Panc1 (cell line): ENCODE measurements around the gene FFAR2. TPM values are rescaled to one million over a fixed set of nuclear protein-coding genes. Genes with fewer than 3 reads are reported as not detected.

Source experiments
- ATAC-seq: fragments of 200-7000 bp; cut with Tn5 transposase; 2 replicates; pipeline ENCODE4 v1.9.1; 2020; ENCODE audit warnings: mild to moderate bottlenecking, moderate library complexity
- BruUV-seq: library from RNA; stranded (reverse); fragments of 400-500 nt; replicated peaks from 2 replicates; lab custom pipeline; 2021; lab: Mats Ljungman, UMichigan
- CTCF ChIA-PET: fragments of 300-600 bp; sonication (Branson Sonifier 250); formaldehyde crosslinking; loops from one replicate; lab custom pipeline; 2022; ENCODE audit warnings: antibody characterized with exemption; lab: Charles Lee
- POLR2A ChIA-PET: fragments of 300-600 bp; sonication (Branson Sonifier 250); formaldehyde crosslinking; loops from one replicate; lab custom pipeline; 2022; ENCODE audit warnings: antibody characterized with exemption; lab: Charles Lee
- DNase-seq: peaks from one replicate; pipeline ENCODE4 v3.0.0-alpha.2; 2010; ENCODE audit warnings: low read depth, low spot score
- H3K27ac ChIP-seq: 2 replicates; pipeline ENCODE4 v1.5.1; 2011; ENCODE audit warnings: mild to moderate bottlenecking, low read length, inconsistent platforms
- H3K27me3 ChIP-seq: fragments of 200-500 bp; sonication (Bioruptor generic); 2 replicates; pipeline ENCODE4 v1.6.0; 2014; ENCODE audit warnings: low read length, inconsistent platforms; ENCODE audit not compliant: control insufficient read depth, insufficient read depth
- H3K36me3 ChIP-seq: fragments of 200-500 bp; sonication (Bioruptor generic); 2 replicates; pipeline ENCODE4 v1.5.1; 2014; ENCODE audit warnings: inconsistent platforms, mild to moderate bottlenecking, low read length, moderate library complexity; ENCODE audit not compliant: control insufficient read depth, insufficient read depth
- H3K4me1 ChIP-seq: 2 replicates; pipeline ENCODE4 v1.5.1; 2011; ENCODE audit warnings: inconsistent platforms, mild to moderate bottlenecking, low read length, moderate library complexity; ENCODE audit not compliant: control insufficient read depth, insufficient read depth
- H3K4me3 ChIP-seq, 2 experiments: 2 replicates each; pipeline ENCODE4 v1.5.1; 2011 to 2012; ENCODE audit warnings: low read depth in 2 of 2, low read length in 2 of 2, mild to moderate bottlenecking in 2 of 2, inconsistent platforms in 1 of 2, moderate library complexity in 1 of 2
- H3K9me3 ChIP-seq: fragments of 200-500 bp; sonication (Bioruptor generic); 2 replicates; pipeline ENCODE4 v1.5.1; 2014; ENCODE audit warnings: low read depth, mild to moderate bottlenecking, inconsistent platforms, low read length, moderate library complexity; ENCODE audit not compliant: control insufficient read depth, insufficient read depth
- POLR2AphosphoS5 ChIP-seq: IDR thresholded peaks from 2 replicates; pipeline ENCODE4 v1.6.1; 2012; ENCODE audit warnings: mild to moderate bottlenecking, low read depth, low read length, moderate library complexity
- SIN3A ChIP-seq: IDR thresholded peaks from 2 replicates; pipeline ENCODE4 v1.6.1; 2012; ENCODE audit warnings: low read depth, mild to moderate bottlenecking, low read length, moderate library complexity, borderline replicate concordance; ENCODE audit not compliant: insufficient read depth
- TCF7L2 ChIP-seq: IDR thresholded peaks from 2 replicates; pipeline ENCODE4 v1.6.1; 2011; ENCODE audit warnings: mild to moderate bottlenecking, low read depth, low read length, inconsistent platforms
- in situ Hi-C: cut with HindIII; loops from 2 replicates; pipeline ENCODE4 v1.10.0; 2016; ENCODE audit warnings: low sequenced_read_pairs, low pct_unique_long_range_greater_than_20kb
- intact Hi-C: fragments of 100-400 bp; cut with micrococcal nuclease; formaldehyde crosslinking; loops from one replicate; pipeline ENCODE4 v1.10.0; 2022; ENCODE audit not compliant: unreplicated experiment
- total RNA-seq: library from RNA; stranded (reverse); gene quantifications from one replicate; pipeline ENCODE4 v1.2.1, GENCODE V29; 2021; ENCODE audit not compliant: unreplicated experiment
- TF ChIP-seq, protein P1 (sequence below), 2 experiments: IDR thresholded peaks; 2 replicates each; pipeline ENCODE4 v1.6.1; 2011 to 2012; ENCODE audit warnings: low read depth in 2 of 2, control low read depth in 1 of 2, low read length in 1 of 2, mild to moderate bottlenecking in 1 of 2, moderate library complexity in 1 of 2; ENCODE audit not compliant: insufficient read depth in 1 of 2
- TF ChIP-seq, protein P2 (sequence below): fragments of 450-650 bp; IDR thresholded peaks from 2 replicates; pipeline ENCODE4 v1.5.1; 2017; ENCODE audit warnings: mild to moderate bottlenecking

Gene FFAR2
- total RNA-seq, 1 experiment from 2014 or later: not detected

GRCh38 chr19:35431145-35431807 is 16.8 kb upstream of the FFAR2 start:
- no peak overlapping the region for H3K27ac ChIP-seq
- no peaks in the 10 kb centered on the region for H3K36me3 ChIP-seq
- BruUV-seq: no TSS peak
- ATAC-seq (no peak), DNase-seq (no peak)
- peaks cover 30% of the 10 kb centered on the region for H3K27me3 ChIP-seq
- no peak overlapping the region for H3K4me3 ChIP-seq
- H3K4me1 ChIP-seq: no peaks in the 10 kb centered on the region
- in situ Hi-C loops (no loop called here), intact Hi-C loops (no loop called here)
- H3K9me3 ChIP-seq: no peaks in the 10 kb centered on the region
- TF ChIP-seq, protein P1, sequence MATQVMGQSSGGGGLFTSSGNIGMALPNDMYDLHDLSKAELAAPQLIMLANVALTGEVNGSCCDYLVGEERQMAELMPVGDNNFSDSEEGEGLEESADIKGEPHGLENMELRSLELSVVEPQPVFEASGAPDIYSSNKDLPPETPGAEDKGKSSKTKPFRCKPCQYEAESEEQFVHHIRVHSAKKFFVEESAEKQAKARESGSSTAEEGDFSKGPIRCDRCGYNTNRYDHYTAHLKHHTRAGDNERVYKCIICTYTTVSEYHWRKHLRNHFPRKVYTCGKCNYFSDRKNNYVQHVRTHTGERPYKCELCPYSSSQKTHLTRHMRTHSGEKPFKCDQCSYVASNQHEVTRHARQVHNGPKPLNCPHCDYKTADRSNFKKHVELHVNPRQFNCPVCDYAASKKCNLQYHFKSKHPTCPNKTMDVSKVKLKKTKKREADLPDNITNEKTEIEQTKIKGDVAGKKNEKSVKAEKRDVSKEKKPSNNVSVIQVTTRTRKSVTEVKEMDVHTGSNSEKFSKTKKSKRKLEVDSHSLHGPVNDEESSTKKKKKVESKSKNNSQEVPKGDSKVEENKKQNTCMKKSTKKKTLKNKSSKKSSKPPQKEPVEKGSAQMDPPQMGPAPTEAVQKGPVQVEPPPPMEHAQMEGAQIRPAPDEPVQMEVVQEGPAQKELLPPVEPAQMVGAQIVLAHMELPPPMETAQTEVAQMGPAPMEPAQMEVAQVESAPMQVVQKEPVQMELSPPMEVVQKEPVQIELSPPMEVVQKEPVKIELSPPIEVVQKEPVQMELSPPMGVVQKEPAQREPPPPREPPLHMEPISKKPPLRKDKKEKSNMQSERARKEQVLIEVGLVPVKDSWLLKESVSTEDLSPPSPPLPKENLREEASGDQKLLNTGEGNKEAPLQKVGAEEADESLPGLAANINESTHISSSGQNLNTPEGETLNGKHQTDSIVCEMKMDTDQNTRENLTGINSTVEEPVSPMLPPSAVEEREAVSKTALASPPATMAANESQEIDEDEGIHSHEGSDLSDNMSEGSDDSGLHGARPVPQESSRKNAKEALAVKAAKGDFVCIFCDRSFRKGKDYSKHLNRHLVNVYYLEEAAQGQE (IDR thresholded peaks at IDR 0.05; ENCODE audit: insufficient read depth in 1 of 2, low read depth in 2 of 2, low read length in 1 of 2): no peak
- TF ChIP-seq TCF7L2 (no peak), SIN3A (no peak), POLR2AphosphoS5 (no peak)
- TF ChIP-seq, protein P2, sequence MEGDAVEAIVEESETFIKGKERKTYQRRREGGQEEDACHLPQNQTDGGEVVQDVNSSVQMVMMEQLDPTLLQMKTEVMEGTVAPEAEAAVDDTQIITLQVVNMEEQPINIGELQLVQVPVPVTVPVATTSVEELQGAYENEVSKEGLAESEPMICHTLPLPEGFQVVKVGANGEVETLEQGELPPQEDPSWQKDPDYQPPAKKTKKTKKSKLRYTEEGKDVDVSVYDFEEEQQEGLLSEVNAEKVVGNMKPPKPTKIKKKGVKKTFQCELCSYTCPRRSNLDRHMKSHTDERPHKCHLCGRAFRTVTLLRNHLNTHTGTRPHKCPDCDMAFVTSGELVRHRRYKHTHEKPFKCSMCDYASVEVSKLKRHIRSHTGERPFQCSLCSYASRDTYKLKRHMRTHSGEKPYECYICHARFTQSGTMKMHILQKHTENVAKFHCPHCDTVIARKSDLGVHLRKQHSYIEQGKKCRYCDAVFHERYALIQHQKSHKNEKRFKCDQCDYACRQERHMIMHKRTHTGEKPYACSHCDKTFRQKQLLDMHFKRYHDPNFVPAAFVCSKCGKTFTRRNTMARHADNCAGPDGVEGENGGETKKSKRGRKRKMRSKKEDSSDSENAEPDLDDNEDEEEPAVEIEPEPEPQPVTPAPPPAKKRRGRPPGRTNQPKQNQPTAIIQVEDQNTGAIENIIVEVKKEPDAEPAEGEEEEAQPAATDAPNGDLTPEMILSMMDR: no peak
- ChIA-PET CTCF (no interaction called here), POLR2A (no interaction called here)

- no peaks in the 10 kb centered on the region for H3K4me1 ChIP-seq
- no peak for ATAC-seq
- H3K4me3 ChIP-seq: no peak overlapping the region
- no peaks in the 10 kb centered on the region for H3K36me3 ChIP-seq
- H3K27me3 ChIP-seq: peaks cover 30% of the 10 kb centered on the region
- no peak overlapping the region for H3K27ac ChIP-seq
- TF ChIP-seq, protein P2: no peak
- TF ChIP-seq SIN3A: no peak
- no peak for TF ChIP-seq POLR2AphosphoS5
- TF ChIP-seq TCF7L2: no peak
- TF ChIP-seq, protein P1 (IDR thresholded peaks at IDR 0.05; ENCODE audit: insufficient read depth in 1 of 2, low read depth in 2 of 2, low read length in 1 of 2): no peak
- CTCF ChIA-PET: no interaction called here
- POLR2A ChIA-PET: no interaction called here
- intact Hi-C loops: no loop called here
- no TSS peak for BruUV-seq
- DNase-seq: no peak
- no peaks in the 10 kb centered on the region for H3K9me3 ChIP-seq
- in situ Hi-C loops: no loop called here
These were observed 15.1 kb upstream of the FFAR2 start for GRCh38 chr19:35432911-35433310.
